Measurements from ENCODE around the gene MAGI2. TPM values are rescaled to one million over a fixed set of nuclear protein-coding genes. Genes with fewer than 3 reads are reported as not detected.
A peak's percentile ranks its signal among the peaks of the same experiment; 100 is the strongest.

The MAGI2 gene
- total RNA-seq, 1 experiment from 2014 or later, result 14.3 TPM

- H3K4me3 Mint-ChIP-seq, result peak overlapping the region in 1 of 2 experiments; percentile 31; a peak in 1 of 5 replicates
- peak overlapping the region; percentile 6 to 86 (median 8); a peak in 4 of 7 replicates for H3K27ac Mint-ChIP-seq
- Histone ChIP-seq H2BK120ac (ENCODE audit: low read depth, low read length, poor library complexity, severe bottlenecking) (no peak overlapping the region), H3K4ac (ENCODE audit: low read depth, low read length) (no peak overlapping the region), H3K9ac (ENCODE audit: extremely low read depth, insufficient read length, low read length) (no peak overlapping the region), H3K4me1 (ENCODE audit: insufficient read depth, low read length) (no peaks in the 10 kb centered on the region; the same call in 1 of the 2 replicates), H3K79me2 (ENCODE audit: insufficient read depth, low read length) (no peaks in the 10 kb centered on the region), H4K5ac (ENCODE audit: insufficient read length, low read depth, low read length) (no peak overlapping the region), H3T11ph (ENCODE audit: low read length) (no peak overlapping the region), H2BK15ac (ENCODE audit: low read depth, low read length) (no peak overlapping the region), H2BK20ac (ENCODE audit: low read depth, low read length, poor library complexity, severe bottlenecking) (no peak overlapping the region), H2BK5ac (ENCODE audit: insufficient read length, low read length) (no peak overlapping the region), H3K56ac (ENCODE audit: insufficient read length, low read depth, low read length) (no peak overlapping the region), H4K91ac (ENCODE audit: insufficient read length, low read depth, low read length) (no peak overlapping the region), H3K27ac (ENCODE audit: insufficient read length, low read depth, low read length) (no peak overlapping the region), H3K14ac (ENCODE audit: insufficient read depth, low read length) (no peak overlapping the region; the same call in 1 of the 2 replicates), H3K4me2 (ENCODE audit: insufficient read depth, insufficient read length, low read length) (no peak overlapping the region), H2AFZ (ENCODE audit: low read length) (no peak overlapping the region), H3K23me2 (ENCODE audit: insufficient read length, low read depth, low read length, poor library complexity, severe bottlenecking) (no peaks in the 10 kb centered on the region), H2AK5ac (ENCODE audit: insufficient read length, low read length) (no peak overlapping the region), H3K23ac (ENCODE audit: insufficient read length, low read depth, low read length) (no peak overlapping the region), H3K18ac (ENCODE audit: insufficient read length, low read depth, low read length) (no peak overlapping the region), H3K79me1 (ENCODE audit: insufficient read depth, low read depth, low read length, poor library complexity, severe bottlenecking) (no peaks in the 10 kb centered on the region), H3K27me3 (ENCODE audit: insufficient read depth, low read length) (no peaks in the 10 kb centered on the region), H2BK12ac (ENCODE audit: insufficient read length, low read depth, low read length) (no peak overlapping the region), H3K9me3 (ENCODE audit: control insufficient read depth, low read depth, low read length) (no peaks in the 10 kb centered on the region), H4K20me1 (ENCODE audit: control insufficient read depth, insufficient read depth, insufficient read length) (no peaks in the 10 kb centered on the region), H4K8ac (replicated peaks; ENCODE audit: insufficient read length, low read depth, low read length) (no peak overlapping the region)
- TF ChIP-seq, protein P1, sequence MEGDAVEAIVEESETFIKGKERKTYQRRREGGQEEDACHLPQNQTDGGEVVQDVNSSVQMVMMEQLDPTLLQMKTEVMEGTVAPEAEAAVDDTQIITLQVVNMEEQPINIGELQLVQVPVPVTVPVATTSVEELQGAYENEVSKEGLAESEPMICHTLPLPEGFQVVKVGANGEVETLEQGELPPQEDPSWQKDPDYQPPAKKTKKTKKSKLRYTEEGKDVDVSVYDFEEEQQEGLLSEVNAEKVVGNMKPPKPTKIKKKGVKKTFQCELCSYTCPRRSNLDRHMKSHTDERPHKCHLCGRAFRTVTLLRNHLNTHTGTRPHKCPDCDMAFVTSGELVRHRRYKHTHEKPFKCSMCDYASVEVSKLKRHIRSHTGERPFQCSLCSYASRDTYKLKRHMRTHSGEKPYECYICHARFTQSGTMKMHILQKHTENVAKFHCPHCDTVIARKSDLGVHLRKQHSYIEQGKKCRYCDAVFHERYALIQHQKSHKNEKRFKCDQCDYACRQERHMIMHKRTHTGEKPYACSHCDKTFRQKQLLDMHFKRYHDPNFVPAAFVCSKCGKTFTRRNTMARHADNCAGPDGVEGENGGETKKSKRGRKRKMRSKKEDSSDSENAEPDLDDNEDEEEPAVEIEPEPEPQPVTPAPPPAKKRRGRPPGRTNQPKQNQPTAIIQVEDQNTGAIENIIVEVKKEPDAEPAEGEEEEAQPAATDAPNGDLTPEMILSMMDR (conservative IDR thresholded peaks at IDR 0.05), result no peak
- H3K36me3 Mint-ChIP-seq (ENCODE audit: insufficient read depth in 1 of 3, low read depth in 3 of 3), result peaks cover 10 to 15% (median 14%) of the 10 kb centered on the region in 3 experiments; a peak in 6 of 7 replicates
- no peak for DNase-seq
- H3K9me3 Mint-ChIP-seq, result no peaks in the 10 kb centered on the region; a peak in 1 of 5 replicates
- no CpG with 5 or more reads among the region's 5 CpGs for WGBS (ENCODE audit: extremely low coverage, insufficient read length, low lambda C conversion rate)
- peaks cover 28 to 36% of the 10 kb centered on the region in 2 experiments for H3K4me1 Mint-ChIP-seq
- no peaks in the 10 kb centered on the region for H3K27me3 Mint-ChIP-seq (ENCODE audit: low read depth)
Observed at GRCh38 chr7:78489476-78490240, 963.8 kb downstream of the MAGI2 start.
